Embryonic facial prominence (tissue), 1 donor: ENCODE measurements around the gene HELT.
"Not testable (repeated sequence)": the region's sequence is repeated elsewhere in the genome, so short reads cannot be mapped to it uniquely, and the experiment has no call there.

Source experiments
- DNase-seq: peaks from one replicate; pipeline ENCODE4 v3.0.0-alpha.2; 2016; ENCODE audit errors: extremely low spot score

The HELT gene

GRCh38 chr4:185036019-185036418 lies 17.7 kb downstream of the HELT start:
- DNase-seq = no peak

GRCh38 chr4:185036842-185037241 lies 18.6 kb downstream of the HELT start:
- DNase-seq = no peak

GRCh38 chr4:185039508-185040273 lies 21.4 kb downstream of the HELT start:
- DNase-seq = peak; percentile 29

GRCh38 chr4:185040523-185040922 lies 22.2 kb downstream of the HELT start:
- DNase-seq = no peak

GRCh38 chr4:185050286-185050685 lies 32.0 kb downstream of the HELT start:
- DNase-seq = not testable (repeated sequence)

GRCh38 chr4:185051283-185051682 lies 33.0 kb downstream of the HELT start:
- DNase-seq = not testable (repeated sequence)

- DNase-seq = no peak
Observed at GRCh38 chr4:185053746-185054145, 35.5 kb downstream of the HELT start.

GRCh38 chr4:185054272-185054671 lies 36.0 kb downstream of the HELT start:
- no peak for DNase-seq

- DNase-seq = no peak
Observed at GRCh38 chr4:185054886-185055285, 36.6 kb downstream of the HELT start.

GRCh38 chr4:185061610-185062009 lies 43.3 kb downstream of the HELT start:
- no peak for DNase-seq

- no peak for DNase-seq
Observed at GRCh38 chr4:185062606-185063005, 44.3 kb downstream of the HELT start.

- no peak for DNase-seq
Observed at GRCh38 chr4:185066179-185066578, 47.9 kb downstream of the HELT start.

- no peak for DNase-seq
Observed at GRCh38 chr4:185068837-185069236, 50.5 kb downstream of the HELT start.
